ENCODE results near the gene SV2A. TPM values are rescaled to one million over a fixed set of nuclear protein-coding genes. Genes with fewer than 3 reads are reported as not detected.

Gene SV2A
- total RNA-seq, 1 donor from 2014 or later, result 18.0 TPM

DNA sequence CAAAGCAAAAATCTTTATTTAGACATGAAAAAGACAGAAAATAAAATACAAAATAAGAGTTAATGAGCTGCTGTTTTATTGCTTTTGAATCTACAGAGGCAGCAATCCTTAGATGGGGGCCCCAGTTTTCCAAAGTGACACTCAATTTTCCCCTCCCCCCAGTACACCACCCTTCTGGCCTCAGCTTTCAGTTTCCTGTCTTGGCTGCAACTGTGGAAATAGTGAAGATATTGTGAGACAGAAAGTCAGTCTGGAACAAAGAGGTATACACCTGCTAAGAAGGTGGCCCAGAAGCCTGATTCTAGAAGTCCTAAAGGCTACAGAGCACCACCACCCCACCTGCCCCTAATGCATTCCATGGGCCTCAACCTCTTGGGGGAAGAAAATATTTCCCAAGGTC is 20.1 kb upstream of the SV2A start:
- Mint-ChIP-seq H3K27me3 (no peaks in the 10 kb centered on the region), H3K4me1 (peaks cover 33% of the 10 kb centered on the region), H3K36me3 (ENCODE audit: low read depth) (peaks cover under 1% of the 10 kb centered on the region), H3K4me3 (peak overlapping the region; percentile 64), H3K9me3 (no peaks in the 10 kb centered on the region), H3K27ac (peak overlapping the region; percentile 72)
- intact Hi-C loops (cut with micrococcal nuclease), result loop anchor here (2.0 to 5.0 kb wide), 2 partner anchors 49 to 70 kb away; no protein-coding TSS in a partner anchor
- DNase-seq, result peak; percentile 76

DNA sequence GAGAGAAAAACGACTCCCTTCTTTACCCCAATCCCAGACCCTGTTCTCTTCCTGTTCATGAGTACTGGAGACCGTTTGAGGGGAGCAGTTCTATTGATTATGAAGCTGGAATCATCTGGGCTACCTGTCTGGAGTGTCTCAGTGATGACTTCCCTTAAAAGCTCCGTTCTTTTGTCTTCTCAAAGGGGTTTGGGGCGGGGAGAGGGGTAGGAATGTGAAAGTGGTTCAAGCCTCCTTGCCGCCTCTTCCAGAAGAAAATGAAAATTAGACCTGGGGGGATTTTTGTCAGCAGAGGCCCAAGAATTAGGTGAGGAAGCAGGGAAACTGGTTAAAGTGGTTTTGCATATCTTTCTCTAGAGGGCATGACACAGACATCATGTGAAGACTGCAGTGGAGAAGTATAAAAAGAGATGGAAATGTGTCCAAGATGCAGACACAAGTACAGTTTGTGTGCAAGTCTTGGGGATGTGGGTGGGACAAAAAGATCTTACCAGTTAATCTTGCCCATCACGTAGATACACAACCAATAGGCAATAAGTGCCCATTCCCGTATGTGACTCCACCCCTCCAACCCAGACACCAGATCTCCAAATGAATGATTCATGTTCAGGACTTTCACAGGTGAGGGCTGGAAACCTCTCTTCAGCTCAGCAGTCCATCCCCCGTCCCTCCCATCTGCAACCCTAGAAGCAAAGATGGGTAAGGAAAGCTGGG is 19.5 kb upstream of the SV2A start:
- no peaks in the 10 kb centered on the region for H3K9me3 Mint-ChIP-seq
- intact Hi-C loops (cut with micrococcal nuclease), result loop anchor here (5.0 kb wide), 1 partner anchor 70 kb away; no protein-coding TSS in a partner anchor
- H3K27ac Mint-ChIP-seq, result peak overlapping the region; percentile 72
- no peak for DNase-seq
- H3K27me3 Mint-ChIP-seq, result no peaks in the 10 kb centered on the region
- no peaks in the 10 kb centered on the region for H3K36me3 Mint-ChIP-seq (ENCODE audit: low read depth)
- peaks cover 33% of the 10 kb centered on the region for H3K4me1 Mint-ChIP-seq
- peak overlapping the region; percentile 64 for H3K4me3 Mint-ChIP-seq

DNA sequence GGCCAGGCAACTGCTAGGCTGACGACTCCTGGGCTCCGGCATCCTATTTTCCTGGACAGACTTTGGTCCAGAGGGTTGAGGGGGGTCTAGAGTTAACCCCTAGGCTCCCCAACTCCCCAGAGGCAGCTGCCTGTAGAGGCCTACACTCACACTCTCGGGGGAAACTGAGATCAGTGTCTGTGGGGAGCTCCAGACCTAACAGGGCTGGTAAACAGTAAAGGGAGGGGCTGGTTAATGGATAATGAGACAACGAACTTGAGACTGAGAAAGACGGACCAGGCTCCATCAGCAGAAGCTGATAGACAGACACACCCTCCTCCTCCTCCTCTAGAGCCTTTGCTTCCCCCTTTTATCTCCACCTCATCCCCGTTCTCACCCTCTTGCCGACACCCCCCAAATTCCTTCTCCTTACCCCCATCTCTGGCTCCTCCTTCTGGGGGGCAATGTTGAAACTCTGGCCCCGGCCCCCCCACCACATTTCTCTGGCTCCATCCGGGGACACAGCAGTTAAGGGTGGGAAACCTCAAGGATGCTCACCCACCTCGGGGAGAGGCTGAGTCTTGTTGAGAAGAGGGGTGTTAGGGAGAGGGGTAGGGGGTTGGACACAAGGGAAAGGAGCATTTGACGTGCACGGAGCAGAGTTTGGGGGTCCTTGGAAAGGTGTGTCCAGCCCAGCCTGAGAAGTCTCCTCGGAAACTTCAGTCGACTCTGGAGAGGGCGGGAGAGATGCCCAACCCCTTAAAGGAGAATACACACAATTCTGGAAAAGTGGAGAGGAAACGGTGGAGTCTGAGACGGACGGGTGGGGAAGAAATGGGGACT is 18.7 kb upstream of the SV2A start, which contains the start of gene MTMR11:
Gene MTMR11, minus strand, starts transcription at position 710 of the 822 bp plus-strand sequence. Its CDS starts 232 bp downstream, at position 478.
- H3K9me3 Mint-ChIP-seq, result peaks cover 6% of the 10 kb centered on the region
- H3K4me1 Mint-ChIP-seq, result peaks cover 39% of the 10 kb centered on the region
- intact Hi-C loops (cut with micrococcal nuclease), result loop anchor here (5.0 kb wide), 1 partner anchor 71 kb away; no protein-coding TSS in a partner anchor
- H3K27ac Mint-ChIP-seq, result peak within 1 kb of the TSS; percentile 72
- no peaks in the 10 kb centered on the region for H3K27me3 Mint-ChIP-seq
- no peak for DNase-seq
- H3K36me3 Mint-ChIP-seq (ENCODE audit: low read depth), result peaks cover 4% of the 10 kb centered on the region
- H3K4me3 Mint-ChIP-seq, result peak within 1 kb of the TSS; percentile 64

DNA sequence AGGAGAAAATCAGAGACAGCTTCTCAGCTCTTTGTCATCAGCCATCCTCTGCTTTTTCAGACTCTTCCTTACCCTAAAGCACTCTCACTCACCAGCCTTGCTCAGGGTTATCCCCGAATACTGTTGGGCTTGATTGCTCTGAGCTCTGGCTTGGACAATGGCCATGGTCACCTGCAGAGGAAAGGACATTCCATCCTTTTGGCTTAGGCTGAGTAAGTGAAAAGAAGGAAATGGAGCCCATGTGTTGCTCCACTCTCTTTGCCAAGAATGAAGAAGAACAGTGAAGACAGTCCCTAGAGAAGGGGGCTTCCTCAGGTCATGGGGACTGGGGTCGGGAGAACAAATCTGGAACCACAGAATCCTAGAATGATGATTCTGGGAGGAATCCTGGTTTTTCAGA is 16.7 kb upstream of the SV2A start:
- no peak overlapping the region for H3K27ac Mint-ChIP-seq
- H3K36me3 Mint-ChIP-seq (ENCODE audit: low read depth), result peaks cover 7% of the 10 kb centered on the region
- intact Hi-C loops (cut with micrococcal nuclease), result no loop called here
- peaks cover 6% of the 10 kb centered on the region for H3K9me3 Mint-ChIP-seq
- H3K4me3 Mint-ChIP-seq, result no peak overlapping the region
- H3K27me3 Mint-ChIP-seq, result no peaks in the 10 kb centered on the region
- no peak for DNase-seq
- H3K4me1 Mint-ChIP-seq, result peaks cover 52% of the 10 kb centered on the region

DNA sequence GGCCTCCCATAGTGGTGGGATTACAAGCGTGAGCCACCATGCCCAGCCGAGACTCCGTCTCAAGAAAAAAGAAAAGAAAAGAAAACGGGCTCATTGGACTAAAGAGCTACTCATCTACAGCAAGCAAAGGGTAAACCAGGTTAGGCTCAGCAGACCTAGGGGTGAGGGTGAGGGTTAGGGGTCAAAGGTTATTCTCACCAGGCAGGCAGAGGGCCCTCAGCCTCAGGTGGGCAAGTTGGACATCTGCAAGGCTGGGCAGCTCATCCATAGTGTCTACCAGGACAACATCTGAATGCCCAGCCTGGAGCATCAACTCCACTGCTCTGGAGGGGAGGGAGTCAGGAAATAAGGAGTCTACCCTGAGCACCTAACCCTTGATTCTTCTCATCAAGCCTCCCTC is 15.6 kb upstream of the SV2A start:
- Mint-ChIP-seq H3K9me3 (peaks cover 6% of the 10 kb centered on the region), H3K27ac (no peak overlapping the region), H3K36me3 (ENCODE audit: low read depth) (peaks cover 7% of the 10 kb centered on the region), H3K27me3 (no peaks in the 10 kb centered on the region), H3K4me3 (no peak overlapping the region), H3K4me1 (peaks cover 54% of the 10 kb centered on the region)
- intact Hi-C loops (cut with micrococcal nuclease), result no loop called here
- DNase-seq, result no peak

DNA sequence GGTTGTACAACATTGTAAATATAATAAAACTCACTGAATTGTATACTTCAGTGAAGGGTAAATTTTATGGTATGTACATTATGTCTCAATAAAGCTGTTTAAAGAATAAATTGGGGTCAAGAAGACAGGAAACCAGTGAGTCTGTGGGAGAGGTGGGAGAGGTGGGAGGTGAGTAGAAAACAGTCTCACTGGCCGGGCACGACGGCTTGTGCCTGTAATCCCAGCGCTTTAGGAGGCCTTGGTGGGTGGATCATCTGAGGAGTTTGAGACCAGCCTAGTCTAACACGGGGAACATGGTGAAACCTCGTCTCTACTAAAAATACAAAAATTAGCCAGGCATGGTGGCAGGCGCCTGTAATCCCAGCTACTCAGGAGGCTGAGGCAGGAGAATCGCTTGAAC is 14.8 kb upstream of the SV2A start:
- peaks cover 48% of the 10 kb centered on the region for H3K4me1 Mint-ChIP-seq
- DNase-seq, result no peak
- no peak overlapping the region for H3K4me3 Mint-ChIP-seq
- H3K27ac Mint-ChIP-seq, result no peak overlapping the region
- peaks cover 9% of the 10 kb centered on the region for H3K36me3 Mint-ChIP-seq (ENCODE audit: low read depth)
- no peaks in the 10 kb centered on the region for H3K27me3 Mint-ChIP-seq
- intact Hi-C loops (cut with micrococcal nuclease), result no loop called here
- H3K9me3 Mint-ChIP-seq, result peaks cover 6% of the 10 kb centered on the region

DNA sequence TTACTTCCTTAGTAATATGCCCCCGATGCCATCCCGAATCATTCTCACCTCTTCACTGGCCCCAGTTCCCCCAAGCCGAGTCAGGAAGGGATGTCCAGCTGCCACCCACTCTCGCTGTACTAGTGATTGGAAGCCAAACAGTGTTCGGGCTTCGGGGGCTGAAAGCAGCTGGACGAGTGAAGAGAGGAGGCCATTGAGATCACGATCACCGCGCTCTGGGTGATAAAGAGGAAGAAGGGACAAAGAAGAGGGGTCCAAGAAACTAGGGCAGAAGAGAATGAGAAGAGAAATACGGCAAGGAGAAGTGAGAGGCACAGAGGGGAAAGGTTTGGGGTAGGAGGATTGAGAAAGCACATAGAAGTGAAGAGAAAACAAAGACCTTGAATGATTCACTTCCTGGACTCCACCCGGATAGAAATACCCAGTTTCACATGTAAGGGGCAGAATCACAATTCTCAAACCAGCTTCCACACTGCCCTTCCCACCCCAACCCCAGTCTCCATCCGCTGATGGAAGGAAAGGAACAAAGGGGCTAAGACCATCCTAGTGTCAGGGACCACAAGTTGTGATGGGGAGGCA is 13.7 kb upstream of the SV2A start:
- Mint-ChIP-seq H3K4me3 (peak overlapping the region; percentile 59), H3K36me3 (ENCODE audit: low read depth) (peaks cover 16% of the 10 kb centered on the region), H3K9me3 (peaks cover 6% of the 10 kb centered on the region), H3K27ac (peak overlapping the region; percentile 78), H3K4me1 (peaks cover 43% of the 10 kb centered on the region), H3K27me3 (no peaks in the 10 kb centered on the region)
- DNase-seq, result peak; percentile 61
- intact Hi-C loops (cut with micrococcal nuclease), result no loop called here

DNA sequence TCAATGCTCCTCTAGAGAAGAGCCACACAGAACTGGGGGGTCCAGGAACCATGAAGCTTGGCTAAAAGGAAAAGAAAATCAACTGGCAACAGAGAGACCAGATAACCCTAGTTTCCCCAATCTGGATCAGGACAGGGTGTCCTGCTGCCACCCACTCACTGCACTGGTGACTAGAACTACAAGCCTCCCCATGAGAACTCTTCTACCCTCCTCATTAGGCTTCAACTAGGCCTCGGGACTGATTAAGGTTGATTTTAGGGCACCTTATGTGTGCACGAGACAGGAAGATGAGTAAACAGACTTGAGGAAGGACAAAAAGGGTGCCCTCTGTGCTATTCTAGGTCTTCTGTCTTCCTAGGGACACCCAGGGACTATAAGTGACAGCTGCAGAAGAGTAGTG is 12.2 kb upstream of the SV2A start:
- no peak for DNase-seq
- Mint-ChIP-seq H3K27ac (peak overlapping the region; percentile 51), H3K27me3 (no peaks in the 10 kb centered on the region), H3K36me3 (ENCODE audit: low read depth) (peaks cover 30% of the 10 kb centered on the region), H3K4me3 (peak overlapping the region; percentile 59), H3K4me1 (peaks cover 53% of the 10 kb centered on the region), H3K9me3 (peaks cover 6% of the 10 kb centered on the region)
- intact Hi-C loops (cut with micrococcal nuclease), result no loop called here

DNA sequence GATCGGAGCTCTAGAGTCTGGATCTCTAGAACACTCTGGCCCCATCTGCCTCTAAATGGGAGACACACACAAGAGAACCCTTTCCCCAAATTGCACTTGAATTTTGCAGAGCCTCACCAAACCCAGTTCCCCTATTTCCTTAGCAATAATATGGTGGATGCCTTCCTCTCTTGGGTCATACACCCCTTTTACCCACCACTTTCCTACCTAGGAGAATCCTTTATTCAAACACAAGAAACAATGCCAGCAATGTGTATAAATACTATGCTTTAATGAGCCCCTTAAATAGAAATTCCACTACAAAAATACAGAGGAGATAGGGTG is 10.7 kb upstream of the SV2A start:
- intact Hi-C loops (cut with micrococcal nuclease), result no loop called here
- Mint-ChIP-seq H3K27ac (peak overlapping the region; percentile 94), H3K4me1 (peaks cover 60% of the 10 kb centered on the region), H3K27me3 (no peaks in the 10 kb centered on the region), H3K9me3 (peaks cover 6% of the 10 kb centered on the region), H3K4me3 (peak overlapping the region; percentile 97), H3K36me3 (ENCODE audit: low read depth) (peaks cover 45% of the 10 kb centered on the region)
- DNase-seq, result no peak

DNA sequence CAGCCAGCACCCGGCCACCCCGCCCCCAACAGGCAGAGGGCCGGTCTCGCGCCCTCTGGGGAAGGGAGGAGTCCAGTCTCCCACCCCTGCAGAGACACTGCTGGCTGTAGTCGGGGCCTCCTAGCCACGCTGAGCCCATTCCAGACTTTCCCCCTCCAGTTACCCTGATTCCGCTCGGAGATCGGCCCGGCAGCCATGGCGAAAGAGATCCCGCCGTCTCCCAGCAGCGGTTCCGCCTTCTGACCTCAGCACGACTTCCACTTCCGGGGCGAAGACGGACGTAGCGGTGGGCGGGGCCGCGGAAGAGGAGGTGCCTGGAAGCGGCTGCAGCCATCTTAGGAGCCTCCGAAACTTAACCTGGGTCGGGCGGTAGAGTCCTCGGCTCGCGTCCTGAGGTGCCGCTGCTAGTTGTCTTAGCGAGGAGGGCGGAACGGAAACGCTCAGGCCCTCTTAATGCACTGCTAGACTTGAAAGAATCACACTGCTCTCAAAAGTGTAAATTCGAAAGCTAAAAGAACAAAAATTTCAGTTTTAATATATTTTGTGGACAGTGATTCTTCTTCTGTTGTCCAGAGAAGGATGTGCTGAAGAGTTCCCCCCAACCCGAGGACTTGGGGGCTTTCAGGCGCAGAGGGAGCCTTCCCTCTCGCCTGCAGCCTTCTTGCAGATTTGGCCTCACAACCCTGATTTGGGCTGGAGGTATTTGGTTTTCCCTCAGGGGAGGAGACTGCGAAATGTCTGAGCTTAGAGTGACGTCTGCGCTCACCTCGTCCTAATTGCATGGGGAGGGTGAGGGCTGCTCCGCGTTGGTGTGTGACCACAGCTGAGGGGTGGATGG is 10.1 kb upstream of the SV2A start, which contains the start of gene SF3B4:
Gene SF3B4, minus strand, starts transcription at position 241 of the 838 bp plus-strand sequence. Its CDS starts 44 bp downstream, at position 197.
- Mint-ChIP-seq H3K36me3 (ENCODE audit: low read depth) (peaks cover 51% of the 10 kb centered on the region), H3K27ac (peak within 1 kb of the TSS; percentile 94), H3K4me3 (peak within 1 kb of the TSS; percentile 97), H3K4me1 (peaks cover 62% of the 10 kb centered on the region), H3K27me3 (no peaks in the 10 kb centered on the region), H3K9me3 (peaks cover 6% of the 10 kb centered on the region)
- DNase-seq, result peak; percentile 99
- intact Hi-C loops (cut with micrococcal nuclease), result loop anchor here (1.0 kb wide), 3 partner anchors 12 to 39 kb away; partner anchors contain the start of gene BOLA1

DNA sequence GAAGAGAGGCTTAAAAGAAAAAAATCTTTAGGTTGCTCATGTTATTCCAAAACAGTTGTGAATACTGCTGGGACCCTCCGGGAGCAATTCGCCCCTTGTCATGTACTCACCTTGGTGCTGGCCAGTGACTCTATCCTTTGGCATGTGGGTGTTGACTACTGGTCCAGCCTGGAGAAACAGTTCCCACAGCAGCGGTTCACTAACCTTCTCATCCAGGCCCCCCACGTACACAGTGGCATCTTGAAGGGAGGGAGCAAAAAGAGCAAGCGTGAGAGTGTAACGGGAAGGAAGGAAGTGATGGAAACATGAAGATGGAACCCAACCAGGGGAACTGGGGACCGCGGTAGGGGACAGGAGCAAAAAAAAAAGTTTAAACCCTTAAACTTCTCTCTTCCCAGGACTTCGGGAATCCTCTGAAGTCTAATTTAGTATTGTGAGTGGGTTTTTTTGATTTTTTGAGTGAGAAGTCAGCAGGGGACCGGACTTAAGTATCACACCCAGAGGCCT is 9.5 kb upstream of the SV2A start:
- Mint-ChIP-seq H3K9me3 (peaks cover 6% of the 10 kb centered on the region), H3K4me1 (peaks cover 62% of the 10 kb centered on the region), H3K4me3 (peak overlapping the region; percentile 97), H3K27me3 (no peaks in the 10 kb centered on the region), H3K27ac (peak overlapping the region; percentile 94), H3K36me3 (ENCODE audit: low read depth) (peaks cover 55% of the 10 kb centered on the region)
- DNase-seq, result no peak
- intact Hi-C loops (cut with micrococcal nuclease), result loop anchor here (1.0 kb wide), 3 partner anchors 12 to 39 kb away; partner anchors contain the start of gene BOLA1

DNA sequence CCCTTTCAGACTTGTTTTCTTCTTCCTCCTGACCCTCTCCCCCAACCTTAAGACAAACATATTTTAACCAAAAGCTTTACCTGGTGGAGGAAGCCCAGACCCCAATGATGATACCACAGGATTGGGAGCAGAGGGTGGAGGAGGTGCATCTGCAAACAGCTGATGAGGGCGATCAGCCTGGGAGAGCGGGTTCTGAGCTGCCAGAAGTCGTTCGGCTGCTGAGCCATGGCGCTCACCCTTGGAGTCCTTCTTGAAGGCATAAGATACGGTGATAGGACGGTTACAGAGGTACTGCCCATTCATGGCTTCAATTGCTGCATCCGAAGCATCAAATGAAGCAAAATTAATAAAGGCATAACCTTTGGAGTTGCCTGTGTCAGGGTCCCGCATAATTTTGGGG is 8.7 kb upstream of the SV2A start:
- peak overlapping the region; percentile 97 for H3K4me3 Mint-ChIP-seq
- H3K4me1 Mint-ChIP-seq, result peaks cover 55% of the 10 kb centered on the region
- no peak for DNase-seq
- no peaks in the 10 kb centered on the region for H3K27me3 Mint-ChIP-seq
- peaks cover 56% of the 10 kb centered on the region for H3K36me3 Mint-ChIP-seq (ENCODE audit: low read depth)
- H3K27ac Mint-ChIP-seq, result peak overlapping the region; percentile 58
- H3K9me3 Mint-ChIP-seq, result no peaks in the 10 kb centered on the region
- intact Hi-C loops (cut with micrococcal nuclease), result no loop called here

DNA sequence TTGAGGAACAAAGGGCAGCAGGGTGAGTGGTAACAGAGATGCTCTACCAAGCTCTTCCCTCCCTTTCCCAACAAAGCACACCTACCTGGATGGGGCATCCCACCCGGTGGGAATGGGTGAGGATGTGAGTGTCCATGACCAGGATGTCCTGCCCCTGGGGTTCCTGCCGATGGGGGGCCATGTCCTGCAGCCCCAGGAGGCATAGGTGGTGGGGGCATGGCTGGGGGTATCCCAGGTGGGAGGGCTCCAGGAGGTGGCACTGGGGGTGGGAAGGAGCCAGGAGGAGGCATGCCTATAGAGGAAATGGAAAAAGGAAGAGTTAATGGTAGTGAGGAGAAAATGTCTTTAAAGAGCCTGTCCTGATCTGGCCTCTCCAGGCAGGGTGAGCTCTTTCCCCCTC is 8.1 kb upstream of the SV2A start:
- Mint-ChIP-seq H3K27ac (no peak overlapping the region), H3K36me3 (ENCODE audit: low read depth) (peaks cover 54% of the 10 kb centered on the region), H3K4me3 (peak overlapping the region; percentile 97), H3K27me3 (no peaks in the 10 kb centered on the region), H3K4me1 (peaks cover 51% of the 10 kb centered on the region), H3K9me3 (no peaks in the 10 kb centered on the region)
- no peak for DNase-seq
- intact Hi-C loops (cut with micrococcal nuclease), result no loop called here
